ENCODE data around the gene SHB.

Gene SHB

GRCh38 chr9:37936376-37936775, 132.7 kb downstream of the SHB start:
- no peaks in the 10 kb centered on the region for H4K20me1 ChIP-seq (ENCODE audit: insufficient read depth, low read length)
- no peak overlapping the region for H2AFZ ChIP-seq (ENCODE audit: low read depth, low read length)
- no peak overlapping the region for H3K27ac ChIP-seq (ENCODE audit: low read length)
- H3K9ac ChIP-seq (ENCODE audit: low read length): no peak overlapping the region
- H3K4me2 ChIP-seq (ENCODE audit: low read length): no peak overlapping the region
- no peaks in the 10 kb centered on the region for H3K27me3 ChIP-seq (ENCODE audit: low read depth, low read length)
- TF ChIP-seq CTCF (IDR thresholded peaks at IDR 0.05; ENCODE audit: low read depth, low read length): no peak
- no peak for TF ChIP-seq EZH2phosphoT487 (IDR thresholded peaks at IDR 0.05; ENCODE audit: low read depth)
- H3K36me3 ChIP-seq (replicated peaks; ENCODE audit: low read depth, low read length): no peaks in the 10 kb centered on the region
- no peaks in the 10 kb centered on the region for H3K4me1 ChIP-seq (ENCODE audit: low read length)
- no peaks in the 10 kb centered on the region for H3K9me3 ChIP-seq (ENCODE audit: insufficient read depth, low read length)
- no peak overlapping the region for H3K4me3 ChIP-seq (ENCODE audit: low read length)
- no peaks in the 10 kb centered on the region for H3K79me2 ChIP-seq (ENCODE audit: low read length)

GRCh38 chr9:37935096-37935495, 133.9 kb downstream of the SHB start:
- no peaks in the 10 kb centered on the region for H4K20me1 ChIP-seq (ENCODE audit: insufficient read depth, low read length)
- TF ChIP-seq EZH2phosphoT487 (IDR thresholded peaks at IDR 0.05; ENCODE audit: low read depth): no peak
- TF ChIP-seq CTCF (IDR thresholded peaks at IDR 0.05; ENCODE audit: low read depth, low read length): no peak
- H3K27me3 ChIP-seq (ENCODE audit: low read depth, low read length): no peaks in the 10 kb centered on the region
- no peak overlapping the region for H3K4me3 ChIP-seq (ENCODE audit: low read length)
- H3K4me1 ChIP-seq (ENCODE audit: low read length): no peaks in the 10 kb centered on the region
- H3K9ac ChIP-seq (ENCODE audit: low read length): no peak overlapping the region
- no peaks in the 10 kb centered on the region for H3K36me3 ChIP-seq (replicated peaks; ENCODE audit: low read depth, low read length)
- H2AFZ ChIP-seq (ENCODE audit: low read depth, low read length): no peak overlapping the region
- H3K79me2 ChIP-seq (ENCODE audit: low read length): no peaks in the 10 kb centered on the region
- H3K9me3 ChIP-seq (ENCODE audit: insufficient read depth, low read length): no peaks in the 10 kb centered on the region
- H3K4me2 ChIP-seq (ENCODE audit: low read length): no peak overlapping the region
- no peak overlapping the region for H3K27ac ChIP-seq (ENCODE audit: low read length)

DNA sequence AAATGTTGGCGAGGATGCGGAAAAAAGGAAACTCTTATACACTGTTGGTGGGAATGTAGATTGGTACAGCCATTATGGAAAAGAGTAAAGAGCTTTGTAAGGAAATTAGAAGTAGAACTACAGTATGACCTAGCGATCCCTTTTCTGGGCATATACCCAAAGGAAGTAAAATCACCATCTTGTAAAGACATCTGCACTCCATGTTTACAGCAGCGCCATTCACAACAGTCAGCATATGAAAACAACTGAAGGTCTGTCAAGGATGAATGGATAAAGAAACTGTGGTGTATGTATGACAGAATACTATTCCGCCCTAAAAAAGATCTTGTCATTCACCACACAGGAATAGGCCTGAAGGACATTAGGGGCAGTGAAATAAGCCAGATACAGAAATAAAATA, 137.4 kb downstream of the SHB start:
- no peaks in the 10 kb centered on the region for H4K20me1 ChIP-seq (ENCODE audit: insufficient read depth, low read length)
- H2AFZ ChIP-seq (ENCODE audit: low read depth, low read length): no peak overlapping the region
- TF ChIP-seq EZH2phosphoT487 (IDR thresholded peaks at IDR 0.05; ENCODE audit: low read depth): no peak
- no peak for TF ChIP-seq CTCF (IDR thresholded peaks at IDR 0.05; ENCODE audit: low read depth, low read length)
- no peaks in the 10 kb centered on the region for H3K9me3 ChIP-seq (ENCODE audit: insufficient read depth, low read length)
- no peaks in the 10 kb centered on the region for H3K36me3 ChIP-seq (replicated peaks; ENCODE audit: low read depth, low read length)
- H3K27ac ChIP-seq (ENCODE audit: low read length): no peak overlapping the region
- H3K27me3 ChIP-seq (ENCODE audit: low read depth, low read length): no peaks in the 10 kb centered on the region
- H3K79me2 ChIP-seq (ENCODE audit: low read length): no peaks in the 10 kb centered on the region
- peaks cover 5% of the 10 kb centered on the region for H3K4me1 ChIP-seq (ENCODE audit: low read length)
- H3K4me3 ChIP-seq (ENCODE audit: low read length): no peak overlapping the region
- H3K9ac ChIP-seq (ENCODE audit: low read length): no peak overlapping the region
- H3K4me2 ChIP-seq (ENCODE audit: low read length): no peak overlapping the region

GRCh38 chr9:37929441-37929895, 139.6 kb downstream of the SHB start:
- Histone ChIP-seq H3K4me2 (ENCODE audit: low read length) (no peak overlapping the region), H3K9ac (ENCODE audit: low read length) (no peak overlapping the region), H3K79me2 (ENCODE audit: low read length) (no peaks in the 10 kb centered on the region), H3K27ac (ENCODE audit: low read length) (no peak overlapping the region), H4K20me1 (ENCODE audit: insufficient read depth, low read length) (no peaks in the 10 kb centered on the region), H3K36me3 (replicated peaks; ENCODE audit: low read depth, low read length) (no peaks in the 10 kb centered on the region), H3K27me3 (ENCODE audit: low read depth, low read length) (no peaks in the 10 kb centered on the region), H3K4me3 (ENCODE audit: low read length) (no peak overlapping the region), H2AFZ (ENCODE audit: low read depth, low read length) (no peak overlapping the region), H3K4me1 (ENCODE audit: low read length) (peaks cover 18% of the 10 kb centered on the region), H3K9me3 (ENCODE audit: insufficient read depth, low read length) (no peaks in the 10 kb centered on the region)
- no peak for TF ChIP-seq CTCF (IDR thresholded peaks at IDR 0.05; ENCODE audit: low read depth, low read length)
- TF ChIP-seq EZH2phosphoT487 (IDR thresholded peaks at IDR 0.05; ENCODE audit: low read depth): no peak
